ENCODE results near the gene JAK2. TPM values are rescaled to one million over a fixed set of nuclear protein-coding genes. Genes with fewer than 3 reads are reported as not detected.

JAK2 gene
- polyA plus RNA-seq, 1 of the 3 experiments (the other 2 are of a cell fraction): 1.3 TPM

- DNase-seq: no peak
- no peak overlapping the region for H3K4me3 ChIP-seq (ENCODE audit: low read depth in 2 of 2, low read length in 1 of 2)
- H3K27ac ChIP-seq (ENCODE audit: low read depth in 2 of 2, low read length in 1 of 2): no peak overlapping the region
- peaks cover 0 to 39% of the 10 kb centered on the region in 2 experiments for H3K36me3 ChIP-seq (replicated peaks in 1 of 2; ENCODE audit: control insufficient read depth in 1 of 2, insufficient read depth in 2 of 2, low read length in 1 of 2)
- TF ChIP-seq POLR2AphosphoS5 (IDR thresholded peaks at IDR 0.05; ENCODE audit: low read depth, low read length) (no peak), SIN3A (IDR thresholded peaks at IDR 0.05; ENCODE audit: borderline replicate concordance, low read depth, low read length) (no peak), JUND (IDR thresholded peaks at IDR 0.05) (no peak), RAD21 (IDR thresholded peaks at IDR 0.05; ENCODE audit: low read length) (no peak), ZBTB33 (IDR thresholded peaks at IDR 0.05; ENCODE audit: borderline replicate concordance, low read depth) (no peak), USF1 (IDR thresholded peaks at IDR 0.05; ENCODE audit: borderline replicate concordance, low read depth) (no peak), TAF1 (IDR thresholded peaks at IDR 0.05; ENCODE audit: borderline replicate concordance, low read depth, low read length) (no peak), TCF12 (IDR thresholded peaks at IDR 0.05) (peak; percentile 62), REST (IDR thresholded peaks at IDR 0.05; ENCODE audit: low read depth, low read length) (no peak)
- peaks cover 3% of the 10 kb centered on the region; the same call in 1 of the 2 replicates for H3K9me2 ChIP-seq
- no peaks in the 10 kb centered on the region for H3K27me3 ChIP-seq (ENCODE audit: insufficient read depth)
- H4K20me1 ChIP-seq (ENCODE audit: insufficient read depth): no peaks in the 10 kb centered on the region
- 71% methylated on average over 1 of the region's 1 CpG for WGBS (ENCODE audit: low lambda C conversion rate)
- H3F3A ChIP-seq (replicated peaks; ENCODE audit: insufficient read depth): peaks cover 11% of the 10 kb centered on the region
- H3K4me1 ChIP-seq (ENCODE audit: control insufficient read depth in 1 of 2, insufficient read depth in 2 of 2, low read depth in 1 of 2, low read length in 1 of 2): no peaks in the 10 kb centered on the region
- peaks cover 77% of the 10 kb centered on the region for H3K79me2 ChIP-seq (ENCODE audit: insufficient read depth)
- ChIA-PET POLR2A (no interaction called here), CTCF (no interaction called here)
- no peak overlapping the region for H2AFZ ChIP-seq (ENCODE audit: low read depth)
- H3K9me3 ChIP-seq: peaks cover 14% of the 10 kb centered on the region; the same call in 1 of the 2 replicates
- no peak overlapping the region for H3K4me2 ChIP-seq
- H3K9ac ChIP-seq: no peak overlapping the region
Measured at GRCh38 chr9:5002811-5003210, 17.7 kb downstream of the JAK2 start.

- Histone ChIP-seq H3K4me3 (ENCODE audit: low read depth in 2 of 2, low read length in 1 of 2) (no peak overlapping the region), H3K27me3 (ENCODE audit: insufficient read depth) (no peaks in the 10 kb centered on the region), H3K79me2 (ENCODE audit: insufficient read depth) (peaks cover 68% of the 10 kb centered on the region), H3K9ac (no peak overlapping the region), H3K9me3 (peaks cover 14% of the 10 kb centered on the region; the same call in 1 of the 2 replicates), H3K36me3 (replicated peaks in 1 of 2; ENCODE audit: control insufficient read depth in 1 of 2, insufficient read depth in 2 of 2, low read length in 1 of 2) (peaks cover 0 to 33% of the 10 kb centered on the region in 2 experiments), H3K9me2 (peaks cover 3% of the 10 kb centered on the region; the same call in 1 of the 2 replicates), H3K27ac (ENCODE audit: low read depth in 2 of 2, low read length in 1 of 2) (no peak overlapping the region), H4K20me1 (ENCODE audit: insufficient read depth) (no peaks in the 10 kb centered on the region), H3K4me2 (no peak overlapping the region), H3F3A (replicated peaks; ENCODE audit: insufficient read depth) (peaks cover 11% of the 10 kb centered on the region), H3K4me1 (ENCODE audit: control insufficient read depth in 1 of 2, insufficient read depth in 2 of 2, low read depth in 1 of 2, low read length in 1 of 2) (no peaks in the 10 kb centered on the region), H2AFZ (ENCODE audit: low read depth) (no peak overlapping the region)
- CTCF ChIA-PET: no interaction called here
- TF ChIP-seq MEF2A (IDR thresholded peaks at IDR 0.05; ENCODE audit: borderline replicate concordance, low read depth): no peak
- POLR2A ChIA-PET: no interaction called here
- no peak for DNase-seq
Measured at GRCh38 chr9:5004481-5004880, 19.4 kb downstream of the JAK2 start.
